NCI-H1436 (cell line): Measurements from ENCODE around the gene CACNA1B.
"Not testable (repeated sequence)": the region's sequence is repeated elsewhere in the genome, so short reads cannot be mapped to it uniquely, and the experiment has no call there.

ENCODE experiments used
- DNase-seq: peaks from one replicate; lab custom pipeline; 2025; lab: John Stamatoyannopoulos, UW

The CACNA1B gene

DNA sequence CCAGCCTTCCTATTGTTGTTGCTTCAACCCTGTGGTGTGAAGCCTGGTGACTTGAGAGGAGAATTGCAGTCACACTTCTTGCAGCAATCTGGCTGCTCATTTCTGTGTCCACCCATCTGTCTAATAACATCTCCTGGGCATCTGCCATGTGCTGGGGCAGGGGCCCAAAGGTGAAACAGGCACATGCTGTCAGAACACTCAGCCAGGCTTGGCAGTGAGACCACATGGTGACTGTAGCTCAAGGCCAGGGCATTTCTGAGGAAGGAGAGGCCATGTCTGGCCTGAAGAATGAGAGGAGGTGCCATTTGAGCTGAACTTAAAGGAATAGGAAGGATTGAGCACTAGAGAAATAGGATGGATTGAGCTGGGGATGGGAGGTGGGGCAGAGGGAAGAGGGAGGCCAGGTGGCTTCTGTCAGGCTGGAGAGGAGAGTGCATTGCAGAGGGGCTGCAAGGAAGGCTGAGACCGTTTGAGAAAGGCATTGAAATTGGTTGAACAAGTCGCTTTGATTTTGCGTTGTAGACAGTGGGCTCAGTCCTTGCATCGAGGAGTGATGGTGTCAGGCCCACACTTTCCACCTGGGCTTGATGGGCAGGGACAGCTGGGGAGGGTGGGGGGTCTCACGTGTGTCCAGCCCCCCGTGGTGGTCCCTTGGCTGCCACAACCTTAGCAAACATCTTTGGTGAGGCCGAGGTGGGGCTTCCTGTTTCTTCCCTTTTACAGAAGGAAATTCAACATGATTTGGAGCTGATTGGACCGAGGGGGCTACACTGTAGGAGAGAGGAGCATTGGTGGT is 222.4 kb downstream of the CACNA1B start:
- no peak for DNase-seq

GRCh38 chr9:138100711-138101350 is 223.2 kb downstream of the CACNA1B start:
- DNase-seq = no peak

DNA sequence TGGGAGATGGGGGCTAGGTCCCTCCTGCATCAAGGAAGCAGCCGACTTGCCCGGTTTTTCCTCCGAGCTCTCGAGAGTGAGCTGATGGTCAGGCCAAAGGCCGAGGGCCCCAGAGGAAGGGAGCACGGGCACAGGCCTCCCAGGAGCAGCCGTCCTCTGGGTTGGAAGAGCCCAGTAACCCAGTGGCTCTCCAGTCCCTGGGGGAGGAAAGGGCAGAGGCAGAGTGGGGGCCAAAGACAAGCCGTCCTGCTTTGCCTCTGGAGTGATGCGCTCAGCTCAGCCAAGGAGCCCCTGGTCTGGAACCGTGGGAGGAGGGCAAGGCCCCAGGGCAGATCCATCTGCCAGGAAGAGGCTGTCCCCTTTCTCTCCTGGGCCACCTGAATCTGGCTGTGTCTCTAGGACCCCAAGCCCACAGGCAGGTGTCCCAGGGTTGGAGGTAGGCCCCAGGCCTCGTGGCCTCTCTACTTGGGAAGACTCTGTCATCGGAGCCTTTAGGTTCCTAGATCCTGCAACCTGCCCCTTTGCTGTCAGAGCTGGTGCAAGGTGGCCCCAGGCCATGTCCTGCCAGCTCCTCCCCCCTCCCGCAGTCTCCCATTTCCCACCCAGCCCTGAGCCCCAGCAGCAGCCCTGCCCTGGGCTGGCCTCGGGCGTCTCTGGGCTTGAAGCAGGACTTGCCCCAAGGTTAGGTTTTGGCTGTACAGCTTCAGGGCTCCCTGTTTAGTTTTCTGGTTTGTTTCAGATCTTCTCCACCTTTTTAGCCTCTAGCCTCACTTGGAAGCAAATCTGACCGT is 224.1 kb downstream of the CACNA1B start:
- no peak for DNase-seq

DNA sequence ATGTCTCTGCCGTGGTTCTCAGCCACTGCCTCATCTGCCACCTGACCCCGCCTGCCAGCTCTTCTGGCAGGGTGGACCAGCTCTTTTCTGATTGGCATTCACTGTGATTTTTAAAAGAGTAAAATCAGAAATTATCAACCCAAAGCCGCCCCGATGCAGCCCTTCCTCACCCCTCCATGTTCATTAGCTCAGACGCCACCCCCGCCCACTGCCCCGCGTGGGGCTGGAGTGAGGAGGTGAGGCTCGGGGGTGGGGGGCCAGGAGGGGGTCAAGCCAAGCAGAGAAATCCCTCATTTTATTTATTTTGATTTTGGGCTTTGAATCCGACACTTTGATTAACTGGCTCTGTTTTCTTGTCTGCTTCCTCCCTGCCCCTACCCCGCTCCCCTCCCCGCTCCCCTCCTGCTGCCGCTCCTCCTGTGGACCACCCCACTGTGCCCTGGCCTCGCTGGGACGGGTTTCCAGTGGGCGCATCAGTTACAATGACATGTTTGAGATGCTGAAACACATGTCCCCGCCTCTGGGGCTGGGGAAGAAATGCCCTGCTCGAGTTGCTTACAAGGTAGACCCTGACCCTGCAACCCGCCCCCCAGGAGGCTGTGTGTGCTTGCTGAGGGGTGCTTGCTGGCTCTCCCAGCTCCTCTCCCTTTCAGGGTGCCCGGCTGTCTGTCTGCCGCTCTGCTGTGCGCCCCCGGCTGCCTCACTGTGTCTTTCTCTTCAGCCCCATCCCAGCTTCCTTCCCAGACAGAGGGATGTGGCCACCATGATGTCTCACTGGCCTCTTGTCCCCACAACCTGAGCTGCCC is 224.9 kb downstream of the CACNA1B start:
- no peak for DNase-seq

- no peak for DNase-seq
Measured at GRCh38 chr9:138103111-138103848, 225.7 kb downstream of the CACNA1B start.

DNA sequence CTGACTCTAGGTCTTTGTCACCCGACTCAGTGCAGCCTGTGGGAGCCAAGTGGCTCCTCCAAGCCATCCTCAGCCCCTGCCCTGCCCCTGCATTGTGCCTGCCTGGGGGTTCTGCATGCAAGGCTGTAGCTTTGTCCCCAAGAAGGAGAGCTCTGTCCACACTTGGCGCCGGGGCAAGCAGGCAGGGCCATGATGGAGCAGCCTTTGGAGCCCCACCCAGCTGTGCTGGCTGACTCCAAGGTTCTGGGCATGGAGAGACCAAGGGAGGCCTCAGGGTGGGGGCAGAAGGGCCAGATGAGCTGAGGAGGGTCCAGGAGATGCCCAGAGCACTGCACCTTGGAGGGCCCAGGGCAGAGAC is 226.2 kb downstream of the CACNA1B start:
- DNase-seq = no peak

DNA sequence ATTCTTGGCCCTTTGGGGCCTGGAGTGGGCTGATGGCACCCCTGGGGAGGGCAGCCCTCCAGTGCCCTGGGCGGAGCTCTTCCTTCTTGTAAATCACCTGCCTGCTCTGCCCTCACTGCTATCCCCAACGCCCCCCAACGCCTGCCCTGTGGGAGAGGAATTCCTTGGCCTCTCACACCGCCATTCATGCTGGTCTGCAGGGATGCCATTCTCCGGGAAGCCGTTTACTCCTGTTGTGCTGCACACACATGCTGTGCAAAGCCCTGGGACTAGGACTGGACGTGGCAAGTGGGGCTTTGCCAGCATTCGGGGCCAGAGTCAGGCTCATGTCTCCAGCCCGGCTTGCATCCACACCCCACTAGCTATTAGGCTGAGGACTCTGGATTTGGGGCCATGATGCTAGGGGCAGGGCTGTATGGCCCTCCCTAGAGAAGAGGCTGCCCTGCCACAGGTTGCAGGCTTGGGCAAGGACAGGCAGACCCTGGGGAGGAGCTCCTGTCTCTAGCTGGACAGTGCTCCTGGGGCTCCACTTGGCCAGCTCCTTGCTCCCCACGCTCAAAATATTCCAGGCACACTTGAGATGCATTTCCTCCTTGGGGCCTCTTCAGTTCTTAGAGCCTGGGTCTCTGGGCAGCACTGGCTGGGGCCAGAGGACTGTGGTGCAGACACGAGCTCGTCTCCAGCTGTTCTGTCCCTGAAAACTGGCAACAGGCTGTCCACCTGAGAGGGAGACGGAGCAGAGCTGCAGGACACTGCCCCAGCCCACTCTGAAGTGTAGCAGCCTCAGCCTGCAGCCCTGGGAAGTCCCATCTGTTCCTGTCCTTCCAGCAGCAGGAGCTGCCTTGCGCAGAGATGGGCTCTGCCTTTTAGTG is 226.9 kb downstream of the CACNA1B start:
- no peak for DNase-seq

GRCh38 chr9:138105123-138105415 is 227.5 kb downstream of the CACNA1B start:
- no peak for DNase-seq

DNA sequence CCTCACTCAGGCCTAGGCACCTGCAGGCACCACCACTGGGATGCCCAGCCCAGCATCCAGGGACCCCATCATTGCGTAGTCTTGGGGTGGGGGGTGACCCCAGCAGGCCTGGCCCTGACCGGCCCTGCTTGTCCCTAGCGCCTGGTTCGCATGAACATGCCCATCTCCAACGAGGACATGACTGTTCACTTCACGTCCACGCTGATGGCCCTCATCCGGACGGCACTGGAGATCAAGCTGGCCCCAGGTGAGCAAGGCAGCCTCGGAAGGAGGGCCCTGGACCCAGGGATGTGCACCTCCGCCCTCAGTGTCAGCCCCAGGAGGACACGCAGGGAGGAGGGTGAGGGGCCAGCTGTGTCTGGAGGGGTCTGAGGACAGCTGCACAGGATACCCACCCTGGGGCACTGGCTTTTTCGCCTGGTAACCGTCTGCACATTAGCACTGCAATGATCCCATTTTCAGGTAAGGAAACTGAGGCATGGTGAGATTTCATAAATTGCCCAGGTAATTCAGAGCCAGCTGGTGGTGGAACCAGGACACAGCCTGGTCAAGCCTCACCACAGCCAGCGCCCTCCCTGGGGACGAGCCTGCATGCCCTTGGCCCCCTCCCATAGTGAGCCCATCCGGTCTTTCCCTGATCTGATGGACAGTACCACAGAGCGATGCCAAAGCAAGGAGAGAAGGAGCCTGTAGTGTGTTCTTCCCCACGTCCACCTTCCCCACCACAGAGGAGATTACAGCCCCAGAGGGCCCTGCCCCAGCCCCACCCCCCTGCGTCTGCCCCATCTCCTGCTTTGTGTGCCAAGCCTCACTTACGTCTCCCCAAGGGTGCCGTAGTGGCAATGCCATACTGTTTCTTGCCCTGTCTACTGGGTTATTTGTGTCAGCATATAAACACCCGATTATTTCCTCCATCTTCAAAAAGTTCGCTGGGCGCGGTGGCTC is 228.3 kb downstream of the CACNA1B start:
- no peak for DNase-seq

DNA sequence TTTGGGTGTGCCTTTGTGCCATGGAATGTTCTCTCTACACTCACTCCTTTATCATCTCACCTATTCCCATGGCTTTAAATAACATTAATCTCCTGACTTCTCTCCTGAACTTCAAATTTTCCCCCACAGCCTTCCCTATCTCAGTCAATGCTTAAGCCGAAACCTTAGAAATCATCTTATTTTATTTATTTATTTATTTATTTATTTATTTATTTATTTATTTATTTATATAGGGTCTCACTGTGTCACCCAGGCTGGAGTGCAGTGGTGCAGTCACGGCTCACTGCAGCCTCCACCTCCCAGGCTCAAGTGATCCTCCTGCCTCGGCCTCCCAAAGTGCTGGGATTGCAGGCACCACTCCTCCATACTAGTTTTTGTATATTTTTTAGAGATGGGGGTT is 229.5 kb downstream of the CACNA1B start:
- not testable (repeated sequence) for DNase-seq

DNA sequence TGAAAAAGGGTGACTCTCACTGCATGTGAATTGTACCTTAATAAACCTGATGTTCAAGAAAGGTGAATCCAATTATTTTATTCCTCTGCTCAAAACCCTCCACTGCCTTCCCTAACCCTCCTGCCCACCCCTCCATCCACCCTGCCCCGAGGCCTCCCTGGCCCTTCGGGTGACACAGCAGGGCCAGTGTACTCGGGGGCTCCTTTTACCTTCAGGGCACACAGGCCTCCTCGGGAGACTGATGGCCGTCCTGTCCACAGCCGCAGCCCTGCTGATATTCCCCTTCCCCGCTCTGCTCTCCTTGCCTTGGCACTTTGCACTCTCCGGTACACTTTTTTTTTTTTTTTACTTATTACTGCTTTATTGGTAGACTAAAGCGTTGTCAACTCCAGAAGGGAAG is 234.0 kb downstream of the CACNA1B start:
- no peak for DNase-seq

DNA sequence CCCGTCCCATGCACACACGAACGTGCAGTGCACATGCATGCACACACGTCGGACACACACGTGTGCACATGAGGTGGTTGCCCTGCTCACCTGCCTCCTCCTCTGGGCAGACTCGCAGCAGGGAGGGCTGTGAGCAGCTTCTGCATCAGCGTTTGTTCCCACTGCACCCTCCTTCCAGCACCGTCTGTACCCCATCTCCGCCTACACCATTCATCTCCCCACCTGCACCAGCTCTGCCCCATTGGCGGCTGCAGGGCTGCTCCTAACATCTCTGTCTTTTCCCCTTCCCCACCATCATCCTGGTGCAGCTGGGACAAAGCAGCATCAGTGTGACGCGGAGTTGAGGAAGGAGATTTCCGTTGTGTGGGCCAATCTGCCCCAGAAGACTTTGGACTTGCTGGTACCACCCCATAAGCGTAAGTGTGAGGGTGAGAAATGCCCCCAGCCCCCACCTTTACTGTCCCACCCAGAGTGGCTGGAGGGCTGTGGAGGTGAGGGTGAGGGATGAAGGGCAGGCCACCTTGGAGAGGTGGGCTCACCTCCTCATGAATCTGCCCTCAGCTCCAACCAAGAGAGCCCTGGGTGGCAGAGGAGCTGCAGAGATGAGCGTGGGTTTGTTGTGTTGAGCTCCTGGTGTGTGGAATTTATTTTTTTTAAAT is 234.6 kb downstream of the CACNA1B start:
- no peak for DNase-seq

DNA sequence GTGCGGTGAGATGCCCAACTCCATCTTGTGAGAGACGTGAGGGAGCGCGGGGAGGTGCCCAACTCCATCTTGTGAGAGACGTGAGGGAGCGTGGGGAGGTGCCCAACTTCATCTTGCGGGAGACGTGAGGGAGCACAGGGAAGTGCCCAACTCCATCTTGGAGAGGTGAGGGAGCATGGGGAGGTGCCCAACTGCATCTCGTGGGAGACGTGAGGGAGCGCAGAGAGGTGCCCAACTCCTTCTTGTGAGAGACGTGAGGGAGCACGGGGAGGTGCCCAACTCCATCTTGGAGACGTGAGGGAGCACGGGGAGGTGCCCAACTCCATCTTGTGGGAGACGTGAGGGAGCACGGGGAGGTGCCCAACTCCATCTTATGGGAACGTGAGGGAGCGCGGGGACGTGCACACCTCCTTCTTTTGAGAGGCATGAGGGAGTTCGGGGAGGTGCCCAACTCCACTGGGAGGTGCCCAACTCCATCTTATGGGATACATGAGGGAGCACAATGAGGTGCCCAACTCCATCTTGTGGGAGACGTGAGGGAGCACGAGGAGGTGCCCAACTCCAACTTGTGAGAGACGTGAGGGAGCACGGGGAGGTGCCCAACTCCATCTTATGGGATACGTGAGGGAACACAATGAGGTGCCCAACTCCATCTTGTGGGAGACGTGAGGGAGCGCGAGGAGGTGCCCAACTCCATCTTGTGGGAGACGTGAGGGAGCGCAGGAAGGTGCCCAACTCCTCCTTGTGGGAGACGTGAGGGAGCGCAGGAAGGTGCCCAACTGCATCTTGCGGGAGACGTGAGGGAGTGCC is 235.4 kb downstream of the CACNA1B start:
- no peak for DNase-seq

GRCh38 chr9:138113701-138114325 is 236.2 kb downstream of the CACNA1B start:
- not testable (repeated sequence) for DNase-seq

- no peak for DNase-seq
Measured at GRCh38 chr9:138114501-138115245, 237.1 kb downstream of the CACNA1B start.

DNA sequence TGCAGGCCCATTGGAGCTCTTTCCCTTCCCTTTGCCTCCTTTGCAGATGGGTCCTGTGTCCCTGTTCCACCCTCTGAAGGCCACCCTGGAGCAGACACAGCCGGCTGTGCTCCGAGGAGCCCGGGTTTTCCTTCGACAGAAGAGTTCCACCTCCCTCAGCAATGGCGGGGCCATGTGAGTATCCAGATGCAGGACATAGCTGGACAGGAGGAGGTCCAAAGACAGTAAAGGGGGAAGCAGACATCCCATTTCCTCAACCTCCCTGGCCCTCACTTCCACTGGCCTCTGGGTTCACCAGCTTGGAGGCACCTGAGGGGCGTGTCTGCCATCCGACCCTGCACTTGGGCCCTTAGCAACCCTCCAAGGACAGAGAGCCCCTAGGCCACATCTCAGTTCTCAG is 237.9 kb downstream of the CACNA1B start:
- no peak for DNase-seq

DNA sequence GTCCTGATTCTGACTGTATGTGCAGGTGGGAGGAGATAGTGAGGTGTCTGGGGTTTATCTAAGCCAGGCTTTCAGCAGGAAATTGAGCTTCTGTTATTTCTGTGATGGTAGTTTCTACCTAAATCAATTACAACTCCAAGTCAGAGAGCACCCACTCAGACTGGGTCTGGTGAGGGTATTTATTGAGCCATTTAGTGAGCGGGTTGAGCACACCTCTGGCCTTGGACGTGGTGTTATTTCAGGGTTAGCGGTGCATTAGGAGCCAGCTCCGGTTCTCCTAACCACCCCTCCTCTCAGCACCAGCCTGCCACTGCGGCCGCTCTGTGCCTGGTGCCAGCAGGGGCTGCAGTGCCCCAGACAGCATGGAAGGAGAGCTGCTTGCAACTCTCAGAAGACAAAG is 238.9 kb downstream of the CACNA1B start:
- no peak for DNase-seq
